GM19438 (cell line): ENCODE results near the gene MEF2D.

ENCODE experiments used
- ATAC-seq: cut with Tn5 transposase; IDR thresholded peaks from one replicate; pipeline ENCODE4 v1.9.1; 2021; ENCODE audit warnings: low read depth; ENCODE audit not compliant: unreplicated experiment

MEF2D gene

DNA sequence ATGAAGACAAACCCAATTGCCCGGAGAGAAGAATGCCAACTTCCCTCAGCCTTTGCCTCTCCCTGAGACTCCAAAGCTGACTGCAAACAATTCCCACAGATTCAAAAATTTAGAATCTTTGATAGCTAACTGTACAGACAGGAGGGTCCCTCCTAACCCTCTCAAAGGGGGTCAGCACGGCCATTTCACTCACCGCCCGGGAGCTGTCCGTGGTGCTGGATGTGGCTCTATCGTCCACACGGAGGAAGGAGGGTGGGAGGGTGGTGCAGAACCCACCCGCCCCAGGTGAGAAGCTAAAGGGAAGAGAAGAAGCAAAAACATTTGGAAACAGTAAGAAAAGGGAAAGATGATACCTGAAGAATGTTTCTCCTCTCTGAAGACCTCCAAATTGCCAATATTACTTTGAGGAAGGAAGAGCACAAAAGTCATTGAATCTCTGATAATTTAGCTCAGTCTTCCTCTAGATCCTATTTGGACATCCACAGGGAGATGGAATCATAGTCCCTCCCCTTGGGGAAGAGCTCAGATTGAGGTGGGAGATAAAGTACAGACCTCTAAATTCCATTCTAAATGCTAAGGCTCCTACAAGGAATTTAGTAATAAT lies 86.0 kb downstream of the MEF2D start:
- ATAC-seq, result no peak
